ENCODE data around the gene RETREG1.
"Not testable (repeated sequence)": the region's sequence is repeated elsewhere in the genome, so short reads cannot be mapped to it uniquely, and the experiment has no call there.

The RETREG1 gene

DNA sequence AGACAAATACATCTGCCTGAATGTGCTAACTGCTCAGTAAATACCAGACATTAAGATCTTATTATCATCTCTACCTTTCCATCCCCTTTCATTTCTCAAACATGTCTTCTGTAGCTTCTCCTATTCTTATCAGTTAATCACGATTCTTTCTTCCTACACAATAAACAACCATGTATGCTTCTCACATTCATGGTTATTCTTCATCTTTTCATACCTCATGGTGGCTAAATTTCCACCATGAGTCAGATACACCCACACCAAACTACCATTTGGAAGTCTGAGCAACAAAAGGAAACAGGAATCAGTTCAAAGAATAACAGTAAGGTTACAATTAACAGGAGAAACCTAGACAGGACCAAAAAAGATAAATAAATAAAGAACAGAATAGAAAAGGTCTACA lies 158.9 kb downstream of the RETREG1 start:
- DNase-seq (ENCODE audit: low read depth in 2 of 3, low spot score in 2 of 3): no peak

DNA sequence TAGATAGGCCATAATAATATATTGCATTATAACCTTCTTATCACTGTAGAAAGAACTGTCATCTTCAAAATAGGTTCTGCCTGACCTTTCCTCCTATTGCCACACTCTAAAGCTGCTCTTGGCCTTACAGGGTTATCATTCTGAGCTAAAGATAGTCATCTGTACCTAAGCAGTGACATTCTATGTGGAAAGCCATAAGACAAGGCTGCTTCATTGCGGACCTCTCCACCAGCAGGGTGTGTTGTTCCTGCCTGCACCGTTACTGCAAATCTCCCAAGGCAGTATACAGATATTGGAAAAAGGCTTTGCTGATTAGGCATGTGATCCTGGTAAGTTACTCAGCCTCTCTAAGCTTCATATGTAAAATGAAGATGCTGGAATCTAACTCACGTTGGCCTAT lies 159.3 kb downstream of the RETREG1 start:
- DNase-seq (ENCODE audit: low read depth in 2 of 3, low spot score in 2 of 3): no peak

DNA sequence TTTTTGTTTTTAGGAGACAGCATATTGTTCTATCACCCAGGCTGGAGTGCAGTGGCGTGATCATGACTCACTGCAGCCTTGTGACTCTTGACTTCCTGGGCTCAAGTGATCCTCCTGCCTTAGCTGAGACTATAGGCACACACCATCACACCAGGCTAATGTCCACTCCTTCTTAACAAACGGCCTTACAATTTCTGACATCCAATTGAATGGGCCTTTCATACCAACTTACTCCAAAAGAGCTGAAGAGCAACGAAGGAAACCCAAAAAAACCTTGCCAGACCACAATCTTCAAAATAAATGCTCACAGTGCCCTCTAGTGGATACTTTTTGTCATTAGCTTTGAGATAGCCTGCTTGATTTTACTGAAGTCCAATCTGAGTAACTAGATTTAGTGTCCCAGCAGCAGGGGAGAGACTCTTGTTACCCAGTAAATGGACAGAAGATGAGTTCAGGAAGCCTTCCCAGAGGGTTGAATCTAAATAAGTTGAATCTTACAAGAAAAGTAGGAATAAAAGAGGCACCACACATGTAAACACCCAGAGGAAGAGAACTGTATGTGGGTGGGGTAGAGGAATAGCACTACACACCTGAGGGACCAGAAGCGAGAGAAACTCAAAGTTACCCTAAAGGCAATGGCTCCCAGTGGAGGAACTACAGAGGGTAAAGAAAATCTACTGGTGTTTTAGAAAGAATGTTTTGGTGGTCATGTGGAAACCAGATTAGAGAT lies 160.5 kb downstream of the RETREG1 start:
- no peak for DNase-seq (ENCODE audit: low read depth in 2 of 3, low spot score in 2 of 3)

DNA sequence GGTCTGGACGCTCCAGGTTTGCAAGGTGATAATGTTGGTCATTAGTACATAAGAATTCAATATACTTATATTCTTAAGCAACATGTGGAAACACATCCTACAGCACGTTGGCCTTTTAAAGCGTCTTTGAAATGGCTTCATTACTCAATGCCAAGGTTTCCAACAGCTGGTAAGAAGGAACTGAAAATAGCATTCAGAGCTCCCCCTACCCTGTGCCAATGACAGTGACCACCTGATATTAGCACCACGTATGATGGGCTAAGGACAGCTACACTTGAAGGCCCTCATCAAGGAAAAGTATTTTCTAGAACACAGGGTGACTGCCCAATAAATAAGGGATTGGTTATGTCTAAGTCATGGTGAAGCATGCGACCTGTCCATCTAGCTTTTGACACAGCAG lies 161.1 kb downstream of the RETREG1 start:
- DNase-seq (ENCODE audit: low read depth in 2 of 3, low spot score in 2 of 3): no peak

DNA sequence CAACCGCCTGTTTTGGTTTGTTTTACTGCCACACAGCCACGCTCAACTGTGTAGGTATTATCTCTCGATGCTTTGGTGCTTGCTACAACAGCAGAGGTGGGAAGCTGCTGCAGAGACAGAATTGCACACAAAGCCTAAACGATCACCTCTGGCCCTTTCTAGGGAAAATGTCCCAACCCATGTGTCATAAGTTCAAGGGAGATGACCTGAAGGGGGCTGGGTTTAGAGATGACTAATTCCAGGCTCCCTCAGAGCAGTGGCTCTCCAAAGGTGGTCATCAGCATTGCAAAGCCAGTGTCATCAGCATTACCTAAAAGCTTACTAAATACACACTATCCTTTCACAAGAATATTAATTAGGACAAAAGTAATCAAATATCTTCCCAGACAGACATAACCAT lies 162.1 kb downstream of the RETREG1 start:
- no peak for DNase-seq (ENCODE audit: low read depth in 2 of 3, low spot score in 2 of 3)

DNA sequence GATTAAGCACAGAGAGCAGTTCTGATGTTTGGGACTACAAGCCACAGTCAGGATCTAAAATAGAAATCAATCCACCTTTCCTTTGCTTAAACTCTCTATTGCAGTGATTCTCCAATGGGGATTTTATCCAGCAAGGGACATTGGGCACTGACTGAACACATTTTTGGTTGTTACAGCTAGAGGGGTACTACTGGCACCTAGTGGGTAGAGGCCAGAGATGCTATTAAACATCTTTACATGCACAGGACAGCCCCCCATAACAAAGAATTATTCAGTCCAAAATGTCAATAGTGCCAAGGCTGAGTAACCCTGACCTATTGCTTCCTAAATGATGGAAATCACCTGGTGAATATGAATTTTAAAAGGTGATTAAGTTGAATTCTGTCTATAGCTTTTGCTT lies 163.2 kb downstream of the RETREG1 start:
- DNase-seq (ENCODE audit: low read depth in 2 of 3, low spot score in 2 of 3): no peak

DNA sequence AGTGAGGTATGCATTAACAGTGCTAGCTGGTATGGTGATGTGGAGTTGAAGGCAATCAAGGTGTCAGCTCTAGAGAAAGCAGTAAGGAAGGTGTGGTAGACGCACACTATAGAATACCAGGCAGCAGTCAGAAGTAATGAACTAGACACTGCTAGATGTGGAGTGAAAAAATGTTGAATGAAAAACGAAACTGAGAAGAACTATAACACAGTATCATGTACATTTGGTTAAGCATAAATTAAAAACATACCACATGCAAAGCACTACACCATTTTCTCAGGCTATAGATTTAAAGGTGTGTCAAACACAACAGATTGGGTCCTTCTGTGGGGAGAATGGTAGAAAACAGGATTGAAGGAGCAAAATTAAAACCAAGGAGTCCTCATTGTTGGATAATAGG lies 166.6 kb downstream of the RETREG1 start:
- no peak for DNase-seq (ENCODE audit: low read depth in 2 of 3, low spot score in 2 of 3)

DNA sequence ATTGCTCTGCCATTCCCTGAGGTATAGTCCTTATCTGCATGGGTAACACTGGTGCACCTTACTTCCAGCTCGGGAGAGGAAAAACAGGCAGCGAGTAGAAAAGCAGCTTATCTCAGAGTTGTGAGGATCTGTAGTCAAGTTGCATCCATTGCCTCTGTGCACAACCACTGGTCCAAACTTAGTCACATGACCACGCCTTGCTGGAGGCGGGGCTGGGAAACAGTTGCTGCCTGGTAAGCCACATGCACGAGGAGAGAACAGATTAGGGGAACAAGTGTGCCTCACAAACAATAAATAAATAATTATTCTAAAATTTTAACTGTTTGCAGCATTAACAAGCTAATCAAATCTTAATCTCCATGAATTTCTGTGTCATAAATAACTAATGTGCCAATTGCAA lies 169.8 kb downstream of the RETREG1 start:
- DNase-seq (ENCODE audit: low read depth in 2 of 3, low spot score in 2 of 3): no peak

DNA sequence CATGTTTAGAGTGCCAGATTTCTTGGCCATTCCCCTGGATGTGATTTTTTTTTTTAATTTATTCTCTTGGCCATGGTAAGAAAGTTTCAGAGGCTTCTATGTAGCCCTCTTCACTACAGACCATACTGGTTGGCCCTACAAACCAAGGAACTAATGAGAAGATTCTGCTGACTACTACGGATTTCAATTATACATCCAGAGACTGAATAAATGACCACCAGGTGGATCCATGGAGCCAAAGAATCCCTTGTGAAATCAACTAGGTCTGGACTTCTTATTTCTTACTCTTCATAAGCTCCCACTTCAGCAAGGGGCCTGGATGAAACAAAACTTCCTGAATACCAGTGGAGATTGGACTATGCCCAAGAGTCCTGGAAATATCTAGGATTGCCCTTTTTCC lies 178.8 kb downstream of the RETREG1 start:
- DNase-seq (ENCODE audit: low read depth in 2 of 3, low spot score in 2 of 3): no peak

DNA sequence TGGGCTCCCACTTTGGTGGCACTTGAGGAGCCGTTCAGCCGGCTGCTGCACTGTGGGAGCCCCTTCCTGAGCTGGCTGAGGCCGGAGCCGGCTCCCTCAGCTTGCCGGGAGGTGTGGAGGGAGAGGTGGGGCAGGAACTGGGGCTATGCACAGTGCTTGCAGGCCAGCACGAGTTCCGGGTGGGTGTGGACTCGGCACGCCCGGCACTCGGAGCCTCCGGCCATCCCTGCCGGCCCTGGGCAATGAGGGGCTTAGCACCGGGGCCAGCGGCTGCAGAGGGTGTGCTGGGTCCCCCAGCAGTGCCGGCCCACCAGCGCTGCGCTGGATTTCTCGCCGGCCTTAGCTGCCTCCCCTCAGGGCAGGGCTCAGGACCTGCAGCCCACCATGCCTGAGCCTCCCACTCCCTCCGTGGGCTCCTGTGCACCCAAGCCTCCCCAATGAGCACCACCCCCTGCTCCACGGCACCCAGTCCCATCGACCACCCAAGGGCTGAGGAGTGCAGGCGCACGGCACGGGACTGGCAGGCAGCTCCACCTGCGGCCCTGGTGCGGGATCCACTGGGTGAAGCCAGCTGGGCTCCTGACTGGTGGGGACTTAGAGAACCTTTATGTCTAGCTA lies 180.6 kb downstream of the RETREG1 start:
- not testable (repeated sequence) for DNase-seq (ENCODE audit: low read depth in 2 of 3, low spot score in 2 of 3)

DNA sequence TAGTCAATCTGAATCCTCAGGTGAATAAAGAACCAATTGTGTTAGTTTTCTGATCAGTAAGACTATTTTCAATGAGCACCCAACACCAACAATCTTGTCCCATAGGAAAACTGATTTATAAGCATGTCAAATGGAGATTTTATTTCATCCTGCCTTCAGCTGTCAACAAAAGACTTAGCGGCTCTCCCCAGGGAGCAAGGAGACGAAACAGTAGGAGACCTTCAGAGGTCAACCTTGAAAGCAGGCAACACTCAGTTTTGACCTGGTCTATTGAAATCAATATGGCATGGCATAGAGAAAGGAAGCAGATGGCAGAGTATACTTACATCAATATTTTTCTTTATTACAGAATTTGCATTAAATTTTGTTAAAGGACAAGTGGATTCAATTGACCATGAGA lies 185.3 kb downstream of the RETREG1 start:
- DNase-seq (ENCODE audit: low read depth in 2 of 3, low spot score in 2 of 3): no peak

DNA sequence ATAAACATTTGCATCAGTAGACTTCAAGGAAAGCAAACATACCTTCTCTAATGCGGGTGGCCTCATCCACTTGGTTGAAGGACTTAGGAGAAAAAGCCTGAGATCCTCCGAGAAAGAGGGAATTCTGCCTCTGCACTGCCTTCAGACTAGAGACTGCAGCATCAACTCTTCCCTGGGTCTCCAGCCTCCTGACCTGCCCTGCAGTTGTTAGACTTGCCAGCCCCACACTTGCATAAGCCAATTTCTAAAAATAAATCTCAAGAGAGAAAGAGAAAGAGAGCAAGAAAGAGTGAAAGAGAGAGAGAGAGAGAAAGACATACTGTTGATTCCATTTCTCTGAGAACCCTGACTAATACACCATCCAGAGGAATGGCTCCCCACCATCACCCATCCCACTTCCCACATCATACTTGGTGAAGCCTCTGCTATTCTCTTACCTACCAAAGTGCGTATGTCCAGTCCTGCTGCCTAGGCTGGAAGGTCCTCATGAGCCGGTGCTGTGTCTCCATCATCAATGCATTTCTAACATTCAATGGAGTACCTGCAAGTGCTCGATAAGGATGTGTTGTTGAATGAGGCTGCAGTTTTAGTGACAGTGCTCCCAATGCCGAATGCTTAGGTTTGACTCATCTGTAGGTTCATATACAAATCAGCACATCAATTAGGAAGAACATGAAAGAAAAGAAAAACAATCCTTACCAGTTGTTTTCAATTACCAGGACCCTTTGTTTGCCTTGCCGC lies 186.3 kb downstream of the RETREG1 start:
- no peak for DNase-seq (ENCODE audit: low read depth in 2 of 3, low spot score in 2 of 3)

DNA sequence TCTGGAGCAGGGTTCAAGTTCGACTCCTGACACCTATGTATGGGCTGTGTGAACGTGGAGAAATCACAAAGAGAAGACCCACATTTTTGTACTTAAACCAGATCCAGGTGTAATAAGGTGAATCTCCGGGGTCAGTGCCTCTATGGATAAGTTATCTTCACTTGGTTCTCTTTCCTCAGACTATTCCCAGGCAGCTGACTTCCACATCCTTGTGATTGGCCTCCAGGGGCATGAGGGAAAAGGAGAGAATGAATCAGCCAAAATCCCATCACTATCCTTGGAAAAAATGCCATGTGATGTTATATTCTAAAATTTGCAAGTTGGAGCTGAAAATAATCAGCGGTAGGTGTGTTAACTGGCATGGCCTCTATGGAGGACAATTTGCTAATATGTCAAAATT lies 188.4 kb downstream of the RETREG1 start:
- DNase-seq (ENCODE audit: low read depth in 2 of 3, low spot score in 2 of 3): no peak

DNA sequence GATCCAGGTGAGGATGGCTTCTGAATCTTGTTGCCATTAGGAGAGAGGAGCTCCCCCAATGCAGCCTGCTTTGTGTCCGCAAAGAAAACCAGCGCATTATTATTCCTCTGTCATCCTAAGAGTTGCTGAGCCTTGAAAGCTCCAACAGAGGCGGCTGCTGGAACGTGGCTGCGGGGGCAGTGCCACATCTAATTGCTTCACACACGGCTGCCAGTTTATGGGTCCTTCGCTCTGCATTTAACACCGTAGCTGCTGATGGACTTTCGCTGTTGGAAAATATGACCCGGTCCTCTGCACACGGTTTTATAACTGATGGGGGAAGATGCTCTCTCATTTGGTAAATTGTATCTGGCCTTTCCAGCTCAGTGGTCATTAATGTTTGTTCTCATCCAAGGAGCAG lies 189.2 kb downstream of the RETREG1 start:
- no peak for DNase-seq (ENCODE audit: low read depth in 2 of 3, low spot score in 2 of 3)
